Pancreas (tissue), 10 donors: ENCODE results near the gene TMEM107. TPM values are rescaled to one million over a fixed set of nuclear protein-coding genes. Genes with fewer than 3 reads are reported as not detected.

ENCODE experiments used
- ATAC-seq, 4 donors: fragments of 200-7000 bp; cut with Tn5 transposase; one replicate each; pipeline versions ENCODE4 v1.8.0 to v1.9.1; 2020; ENCODE audit warnings: mild to moderate bottlenecking in 4 of 4, moderate library complexity in 4 of 4
- DNase-seq, 6 donors: peaks; one replicate each; pipeline ENCODE4 v3.0.0-alpha.2; 2020
- FAIRE-seq: peaks from 2 replicates; lab custom pipeline; 2012; peaks lifted over from hg19 to GRCh38; lab: Jason Lieb, UNC
- H3K27ac ChIP-seq, 4 donors: fragments of 200-600 bp; sonication (generic); 1 replicate in 3 of 4; 2 replicates in 1 of 4; pipeline versions ENCODE4 v1.5.0 to v1.8.0; 2020
- H3K27me3 ChIP-seq, 4 donors: fragments of 200-600 bp; one replicate each; pipeline ENCODE4 v1.8.0; 2021
- H3K36me3 ChIP-seq, 3 donors: fragments of 200-600 bp; sonication (generic) in 1 of 3; one replicate each; pipeline versions ENCODE4 v1.5.0 to v1.8.0; 2020 to 2021
- H3K4me1 ChIP-seq, 3 donors: fragments of 200-600 bp; one replicate each; pipeline ENCODE4 v1.8.0; 2021
- H3K4me3 ChIP-seq, 4 donors: fragments of 200-600 bp; sonication (generic) in 2 of 4; one replicate each; pipeline versions ENCODE4 v1.5.0 to v1.8.0; 2020 to 2021
- H3K9me3 ChIP-seq, 4 donors: fragments of 200-600 bp; one replicate each; pipeline ENCODE4 v1.8.0; 2021
- WGBS, 2 donors: extraction: QIAGEN DNeasy Blood & Tissue Kit; methylation state at CpG; one replicate each; pipeline ENCODE4 v1.1.7; 2013; 5-methylcytosine and 5-hydroxymethylcytosine counted together
- intact Hi-C, 3 donors: fragments of 100-400 bp; cut with DNase I; formaldehyde crosslinking; loops; one replicate each; pipeline versions ENCODE4 v1.11.1 to v1.14.2; 2022
- polyA plus RNA-seq, 2 donors: library from polyadenylated mRNA; stranded (reverse); fragments of 200-250 nt; gene quantifications; one replicate each; pipeline ENCODE4 v1.2.3, GENCODE V29; 2013
- total RNA-seq, 6 donors: library from RNA; stranded (reverse); fragmentation: NEBNext Ultra II Directional in 4 of 6; extraction: Animal tissue kit (Norgen Biotek cat#: 25700) in 4 of 6; gene quantifications; one replicate each; pipeline versions ENCODE4 v1.2.1 to v1.2.4, GENCODE V29; 2021 to 2023
- TF ChIP-seq, protein P1 (sequence below), 4 donors: fragments of 200-600 bp; sonication (generic) in 3 of 4; IDR thresholded peaks; one replicate each; pipeline versions ENCODE4 v1.5.0 to v1.8.0; 2021; ENCODE audit warnings: antibody characterized with exemption in 4 of 4
- donor health status: healthy with polysubstance abuse.
- donor health status: DM: no; HTN: no; CAD: no; lungs with moderate emphysema.
- donor health status: DM: no; HTN: no; CAD: no.
- donor health status: control.
- donor health status: control.
- donor health status: Bipolar disorder and iron deficiency.
- donor health status: DM: yes; HTN: yes; CAD: no.
- donor health status: DM: no; HTN: no; CAD: no.
- donor health status: DM: no; HTN: no; CAD: no.
- donor health status: DM: yes; HTN: yes; CAD: no.

Gene TMEM107
- total and polyA plus RNA-seq, 8 donors = 5.2 to 11.1 (median 6.3) TPM

DNA sequence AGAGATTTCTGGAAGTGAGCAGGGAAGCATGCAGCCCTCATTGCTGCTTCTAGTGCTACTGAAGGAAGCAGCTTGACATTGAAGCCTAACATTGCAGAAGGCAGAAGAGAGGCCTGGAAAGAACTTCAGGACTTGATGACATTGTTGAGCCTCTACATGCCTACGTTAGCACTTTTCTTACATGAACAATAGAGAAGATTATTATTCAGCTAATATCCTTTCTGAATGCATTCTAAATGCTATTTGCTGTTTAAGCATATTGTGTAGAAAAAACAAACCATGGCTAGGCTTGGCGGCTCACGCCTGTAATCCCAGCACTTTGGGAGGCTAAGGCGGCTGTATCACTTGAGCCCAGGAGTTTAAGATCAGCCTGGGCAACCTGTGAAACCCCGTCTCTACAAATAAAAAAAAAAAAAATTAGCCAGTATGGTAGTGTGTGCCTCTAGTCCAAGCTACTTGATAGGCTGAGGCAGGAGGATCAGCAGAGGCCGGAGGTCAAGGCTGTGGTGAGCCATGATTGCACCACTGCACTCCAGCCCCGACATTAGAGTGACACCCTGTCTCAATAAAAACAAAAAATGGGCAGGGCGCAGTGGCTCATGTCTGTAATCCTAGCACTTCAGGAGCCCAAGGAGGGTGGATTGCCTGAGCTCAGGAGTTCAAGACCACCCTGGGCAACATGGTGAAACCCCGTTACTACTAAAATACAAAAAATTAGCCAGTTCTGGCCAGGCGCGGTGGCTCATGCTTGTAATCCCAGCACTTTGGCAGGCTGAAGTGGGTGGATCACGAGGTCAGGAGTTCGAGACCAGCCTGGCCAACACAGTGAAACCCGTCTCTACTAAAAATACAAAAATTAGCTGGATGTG, 36.4 kb upstream of the TMEM107 start:
- Histone ChIP-seq H3K27ac (no peak overlapping the region), H3K27me3 (no peaks in the 10 kb centered on the region), H3K4me3 (no peak overlapping the region), H3K9me3 (no peaks in the 10 kb centered on the region), H3K36me3 (no peaks in the 10 kb centered on the region), H3K4me1 (no peaks in the 10 kb centered on the region)
- ATAC-seq (no peak), FAIRE-seq (no peak), DNase-seq (no peak)
- 78 to 80% methylated on average over 14 of the region's 14 CpGs for WGBS, 2 donors
- TF ChIP-seq, protein P1, sequence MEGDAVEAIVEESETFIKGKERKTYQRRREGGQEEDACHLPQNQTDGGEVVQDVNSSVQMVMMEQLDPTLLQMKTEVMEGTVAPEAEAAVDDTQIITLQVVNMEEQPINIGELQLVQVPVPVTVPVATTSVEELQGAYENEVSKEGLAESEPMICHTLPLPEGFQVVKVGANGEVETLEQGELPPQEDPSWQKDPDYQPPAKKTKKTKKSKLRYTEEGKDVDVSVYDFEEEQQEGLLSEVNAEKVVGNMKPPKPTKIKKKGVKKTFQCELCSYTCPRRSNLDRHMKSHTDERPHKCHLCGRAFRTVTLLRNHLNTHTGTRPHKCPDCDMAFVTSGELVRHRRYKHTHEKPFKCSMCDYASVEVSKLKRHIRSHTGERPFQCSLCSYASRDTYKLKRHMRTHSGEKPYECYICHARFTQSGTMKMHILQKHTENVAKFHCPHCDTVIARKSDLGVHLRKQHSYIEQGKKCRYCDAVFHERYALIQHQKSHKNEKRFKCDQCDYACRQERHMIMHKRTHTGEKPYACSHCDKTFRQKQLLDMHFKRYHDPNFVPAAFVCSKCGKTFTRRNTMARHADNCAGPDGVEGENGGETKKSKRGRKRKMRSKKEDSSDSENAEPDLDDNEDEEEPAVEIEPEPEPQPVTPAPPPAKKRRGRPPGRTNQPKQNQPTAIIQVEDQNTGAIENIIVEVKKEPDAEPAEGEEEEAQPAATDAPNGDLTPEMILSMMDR (IDR thresholded peaks at IDR 0.05) = no peak
- intact Hi-C loops = no loop called here

DNA sequence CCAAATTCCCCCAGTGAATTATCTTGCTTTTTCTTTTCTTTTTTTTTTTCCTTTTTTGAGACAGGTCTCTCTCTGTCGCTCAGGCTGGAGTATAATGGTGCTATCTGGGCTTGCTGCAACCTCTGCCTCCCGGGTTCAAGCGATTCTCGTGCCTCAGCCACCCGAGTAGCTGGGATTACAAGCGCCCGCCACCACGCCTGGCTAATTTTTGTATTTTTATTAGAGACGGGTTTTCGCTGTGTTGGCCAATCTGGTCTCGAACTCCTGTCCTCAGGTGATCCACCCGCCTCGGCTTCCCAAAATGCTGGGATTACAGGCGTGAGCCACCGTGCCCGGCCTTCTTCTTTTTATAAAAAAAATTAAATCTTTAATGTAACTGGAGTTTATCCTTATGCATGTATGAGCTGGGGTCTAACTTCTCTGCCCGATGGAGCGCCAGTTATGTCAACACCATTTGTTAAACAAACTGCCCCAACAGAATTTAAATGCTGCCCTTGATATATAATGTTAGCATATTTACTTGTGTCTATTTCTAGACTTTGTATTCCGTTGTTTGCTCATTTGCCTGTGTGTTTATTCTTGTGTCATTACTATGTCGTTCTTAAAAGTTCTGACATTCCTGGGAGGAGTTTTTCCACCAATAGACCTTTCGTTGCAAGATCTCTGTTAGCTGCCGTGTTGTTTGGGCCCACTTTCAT, 34.7 kb upstream of the TMEM107 start:
- TF ChIP-seq, protein P1 (IDR thresholded peaks at IDR 0.05) = no peak
- DNase-seq (no peak), ATAC-seq (peak; percentile 33 to 52 (median 40)), FAIRE-seq (no peak)
- Histone ChIP-seq H3K9me3 (no peaks in the 10 kb centered on the region), H3K4me3 (peak overlapping the region in 3 of 4 donors; percentile 41 to 56 (median 44)), H3K27me3 (no peaks in the 10 kb centered on the region), H3K27ac (peak overlapping the region in 2 of 4 donors; percentile 79 to 82), H3K36me3 (no peaks in the 10 kb centered on the region), H3K4me1 (no peaks in the 10 kb centered on the region)
- intact Hi-C loops = no loop called here
- 8 to 12% methylated on average over 22 of the region's 22 CpGs for WGBS, 2 donors

DNA sequence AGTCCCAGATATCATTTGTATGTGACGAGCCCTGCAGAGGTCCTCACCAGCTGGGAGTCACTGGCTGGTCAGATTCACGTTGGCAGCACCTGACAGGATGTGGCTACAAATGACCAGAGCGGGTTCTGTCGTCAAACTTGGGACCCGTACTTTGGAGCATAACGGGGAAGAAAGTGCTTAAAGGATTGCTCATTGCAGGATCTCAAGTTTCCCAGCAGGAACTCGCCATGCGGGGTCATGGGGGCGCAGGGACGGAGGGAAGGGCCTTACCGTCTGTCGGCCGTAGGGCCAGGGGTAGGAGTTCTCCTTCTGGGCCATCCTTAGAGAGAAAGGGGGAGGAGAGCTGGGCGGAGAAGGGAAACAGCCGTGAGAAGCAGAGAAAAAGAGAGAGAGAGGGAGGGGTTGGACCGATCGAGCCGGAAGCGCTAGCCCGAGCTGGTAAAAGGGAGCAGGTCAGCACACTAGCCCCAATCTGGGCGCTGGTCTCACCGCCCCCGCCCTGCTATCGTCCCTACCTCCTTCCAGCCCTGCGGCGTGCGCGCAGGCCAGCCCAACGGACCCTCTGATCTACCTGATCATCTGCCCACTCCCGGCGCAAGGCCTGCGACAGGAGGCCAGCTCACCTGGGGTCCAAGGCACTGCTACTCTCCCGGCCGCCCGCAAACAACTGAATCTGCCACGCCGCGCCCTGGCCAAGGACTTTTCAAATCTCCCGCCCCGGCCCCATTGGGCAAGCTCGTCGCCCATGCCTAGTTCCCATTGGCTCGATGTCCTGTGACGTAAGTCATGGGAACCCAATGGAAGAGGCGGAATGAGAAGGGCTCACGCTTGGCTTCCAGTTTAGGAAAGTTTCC, 34.0 kb upstream of the TMEM107 start, which contains the start of gene AURKB:
AURKB (minus strand) TSS at position 669 of the 854 bp plus-strand sequence; CDS start at position 318, 351 bp downstream.
- DNase-seq (peak; percentile 91 to 97 (median 94)), ATAC-seq (peak; percentile 98 to 99 (median 99)), FAIRE-seq (peak; percentile 51)
- intact Hi-C loops = no loop called here
- H3K36me3 ChIP-seq = no peaks in the 10 kb centered on the region
- TF ChIP-seq, protein P1 (IDR thresholded peaks at IDR 0.05) = no peak
- H3K9me3 ChIP-seq = no peaks in the 10 kb centered on the region
- 7% methylated on average over 44 to 46 of the region's 46 CpGs for WGBS, 2 donors
- no peaks in the 10 kb centered on the region for H3K27me3 ChIP-seq
- peak within 1 kb of the TSS in 3 of 4 donors; percentile 41 to 56 (median 44) for H3K4me3 ChIP-seq
- peak within 1 kb of the TSS in 2 of 4 donors; percentile 79 to 82 for H3K27ac ChIP-seq
- H3K4me1 ChIP-seq = no peaks in the 10 kb centered on the region

DNA sequence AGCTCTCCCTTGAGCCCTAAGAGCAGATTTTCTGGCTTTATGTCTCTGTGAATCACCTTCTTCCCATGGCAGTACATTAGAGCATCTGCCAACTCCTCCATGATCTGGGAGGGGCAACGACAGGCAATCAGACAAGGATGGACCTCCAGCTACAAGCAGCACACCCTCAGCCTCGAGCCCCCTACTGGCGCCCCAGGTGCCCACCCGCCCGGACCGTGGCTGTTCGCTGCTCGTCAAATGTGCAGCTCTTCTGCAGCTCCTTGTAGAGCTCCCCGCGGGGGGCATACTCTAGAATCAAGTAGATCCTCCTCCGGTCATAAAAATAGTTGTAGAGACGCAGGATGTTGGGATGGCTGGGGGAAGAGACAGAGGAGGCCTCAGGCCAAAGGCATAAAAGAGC, 30.4 kb upstream of the TMEM107 start:
- no peaks in the 10 kb centered on the region for H3K27me3 ChIP-seq
- no peak for ATAC-seq
- intact Hi-C loops = no loop called here
- no peaks in the 10 kb centered on the region for H3K36me3 ChIP-seq
- no peak overlapping the region for H3K27ac ChIP-seq
- H3K9me3 ChIP-seq = no peaks in the 10 kb centered on the region
- no peak for DNase-seq
- H3K4me1 ChIP-seq = no peaks in the 10 kb centered on the region
- TF ChIP-seq, protein P1 (IDR thresholded peaks at IDR 0.05) = no peak
- 90 to 91% methylated on average over 12 of the region's 12 CpGs for WGBS, 2 donors
- H3K4me3 ChIP-seq = no peak overlapping the region
- FAIRE-seq = no peak
